ENCODE measurements around the gene PARP3.

DNA sequence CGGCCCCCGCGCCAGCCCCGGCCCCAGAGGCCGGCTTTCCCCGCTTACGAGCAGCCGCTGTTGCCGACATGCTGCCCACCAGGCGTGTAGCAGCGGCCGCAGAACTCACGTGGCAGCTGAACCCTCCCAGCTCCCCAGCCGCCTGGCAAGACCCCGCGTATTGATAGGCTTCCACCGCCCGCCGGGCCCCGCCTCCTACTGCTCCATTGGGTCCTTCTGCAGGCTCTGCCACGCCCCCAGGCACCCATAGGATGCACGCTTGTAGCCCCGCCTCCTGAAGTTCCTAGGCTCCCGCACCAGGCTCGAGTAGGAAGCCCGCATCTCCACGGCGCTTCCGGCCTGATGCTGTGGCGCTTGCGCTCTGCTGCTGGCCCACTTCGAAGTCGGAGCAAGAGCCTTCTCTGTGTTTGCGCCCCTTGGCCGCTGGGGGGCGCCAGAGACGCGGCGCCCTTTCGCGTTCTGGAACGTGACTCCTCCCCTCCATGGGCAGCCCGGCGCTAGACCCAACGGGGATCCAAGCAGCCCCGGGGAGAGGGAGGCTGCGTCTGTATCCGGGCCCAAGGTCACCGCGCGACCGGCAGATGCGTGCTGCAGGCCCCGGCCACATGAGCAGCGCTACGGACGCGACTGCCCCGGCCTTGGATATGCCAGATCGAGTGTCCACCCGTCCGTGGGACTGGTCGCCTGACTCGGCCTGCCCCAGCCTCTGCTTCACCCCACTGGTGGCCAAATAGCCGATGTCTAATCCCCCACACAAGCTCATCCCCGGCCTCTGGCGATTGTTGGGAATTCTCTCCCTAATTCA, at the start of gene PARP3, which contains the start of gene RRP9:
- TF ChIP-seq POLR2A (IDR thresholded peaks at IDR 0.05): peak; percentile 75 to 81
- TF ChIP-seq, protein P1, sequence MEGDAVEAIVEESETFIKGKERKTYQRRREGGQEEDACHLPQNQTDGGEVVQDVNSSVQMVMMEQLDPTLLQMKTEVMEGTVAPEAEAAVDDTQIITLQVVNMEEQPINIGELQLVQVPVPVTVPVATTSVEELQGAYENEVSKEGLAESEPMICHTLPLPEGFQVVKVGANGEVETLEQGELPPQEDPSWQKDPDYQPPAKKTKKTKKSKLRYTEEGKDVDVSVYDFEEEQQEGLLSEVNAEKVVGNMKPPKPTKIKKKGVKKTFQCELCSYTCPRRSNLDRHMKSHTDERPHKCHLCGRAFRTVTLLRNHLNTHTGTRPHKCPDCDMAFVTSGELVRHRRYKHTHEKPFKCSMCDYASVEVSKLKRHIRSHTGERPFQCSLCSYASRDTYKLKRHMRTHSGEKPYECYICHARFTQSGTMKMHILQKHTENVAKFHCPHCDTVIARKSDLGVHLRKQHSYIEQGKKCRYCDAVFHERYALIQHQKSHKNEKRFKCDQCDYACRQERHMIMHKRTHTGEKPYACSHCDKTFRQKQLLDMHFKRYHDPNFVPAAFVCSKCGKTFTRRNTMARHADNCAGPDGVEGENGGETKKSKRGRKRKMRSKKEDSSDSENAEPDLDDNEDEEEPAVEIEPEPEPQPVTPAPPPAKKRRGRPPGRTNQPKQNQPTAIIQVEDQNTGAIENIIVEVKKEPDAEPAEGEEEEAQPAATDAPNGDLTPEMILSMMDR (IDR thresholded peaks at IDR 0.05 in 4 of 5, conservative IDR thresholded peaks at IDR 0.05 in 1 of 5): peak; percentile 98 to 100 (median 100)

Data from gastrocnemius medialis (tissue), 4 donors.